HepG2 (cell line): Measurements from ENCODE around the gene RPTOR. TPM values are rescaled to one million over a fixed set of nuclear protein-coding genes. Genes with fewer than 3 reads are reported as not detected.

Source experiments
- ADNP ChIP-seq: sonication (generic); formaldehyde crosslinking; IDR thresholded peaks from 2 replicates; pipeline ENCODE4 v1.4.0; 2020; ENCODE audit warnings: missing genetic modification reagents
- ETV6 ChIP-seq: sonication (generic); formaldehyde crosslinking; conservative IDR thresholded peaks from 2 replicates; pipeline ENCODE4 v1.4.0; 2020; ENCODE audit warnings: missing genetic modification reagents
- MEF2D ChIP-seq: sonication (generic); formaldehyde crosslinking; IDR thresholded peaks from 2 replicates; pipeline ENCODE4 v1.5.1; 2020; ENCODE audit warnings: mild to moderate bottlenecking, missing genetic modification reagents
- MTF1 ChIP-seq: sonication (generic); formaldehyde crosslinking; IDR thresholded peaks from 2 replicates; pipeline ENCODE4 v1.5.0; 2020; ENCODE audit warnings: missing genetic modification reagents
- NR3C1 ChIP-seq: sonication (generic); formaldehyde crosslinking; IDR thresholded peaks from 2 replicates; pipeline ENCODE4 v1.4.0; 2020; ENCODE audit warnings: missing genetic modification reagents
- PHF21A ChIP-seq: sonication (generic); formaldehyde crosslinking; IDR thresholded peaks from 2 replicates; pipeline ENCODE4 v1.5.0; 2020; ENCODE audit warnings: mild to moderate bottlenecking, missing genetic modification reagents
- SNAI1 ChIP-seq: sonication (generic); formaldehyde crosslinking; IDR thresholded peaks from 2 replicates; pipeline ENCODE4 v1.5.0; 2020; ENCODE audit warnings: mild to moderate bottlenecking, missing genetic modification reagents, borderline replicate concordance
- TERF1 ChIP-seq: sonication (generic); formaldehyde crosslinking; IDR thresholded peaks from 2 replicates; pipeline ENCODE4 v1.8.0; 2022; ENCODE audit warnings: mild to moderate bottlenecking, missing genetic modification reagents, moderate library complexity
- ZFP36 ChIP-seq: fragments of 150-350 bp; IDR thresholded peaks from 2 replicates; pipeline ENCODE4 v1.6.1; 2018; ENCODE audit warnings: borderline replicate concordance, low read length, low read depth; ENCODE audit not compliant: partially characterized antibody
- ZFYVE20 ChIP-seq: sonication (generic); formaldehyde crosslinking; IDR thresholded peaks from 2 replicates; pipeline ENCODE4 v1.8.0; 2023; ENCODE audit warnings: low read depth, mild to moderate bottlenecking, moderate library complexity, missing genetic modification reagents, borderline replicate concordance
- ZNF124 ChIP-seq: sonication (generic); formaldehyde crosslinking; IDR thresholded peaks from 2 replicates; pipeline ENCODE4 v1.4.0; 2020; ENCODE audit warnings: missing genetic modification reagents
- ZNF616 ChIP-seq: sonication (generic); formaldehyde crosslinking; IDR thresholded peaks from 2 replicates; pipeline ENCODE4 v1.5.0; 2020; ENCODE audit warnings: low read depth, mild to moderate bottlenecking, missing genetic modification reagents
- ZNF674 ChIP-seq: sonication (generic); formaldehyde crosslinking; IDR thresholded peaks from 2 replicates; pipeline ENCODE4 v1.5.0; 2020; ENCODE audit warnings: low read depth, mild to moderate bottlenecking, missing genetic modification reagents
- polyA plus RNA-seq, 8 experiments: library from polyadenylated mRNA; depleted of rRNA in 3 of 8; stranded (reverse) in 7 of 8; unstranded in 1 of 8; fragments of >200 nt; fragmentation: Illumina TruSeq in 4 of 8; extraction: Trizol in 4 of 8; gene quantifications; 2 replicates each; pipeline versions ENCODE4 v1.2.1 to v1.2.3, GENCODE V29; 2011 to 2016; ENCODE audit warnings: low read depth in 4 of 8, missing spikeins in 1 of 8, mixed read lengths in 1 of 8; ENCODE audit not compliant: insufficient read depth in 1 of 8
- total RNA-seq, 5 experiments: library from RNA; depleted of rRNA; stranded (reverse); fragments of >200 nt; fragmentation: Illumina TruSeq; extraction: Trizol; gene quantifications; 2 replicates each; pipeline ENCODE4 v1.2.3, GENCODE V29; 2016; ENCODE audit warnings: low read depth in 1 of 5
- TF ChIP-seq, protein P1 (sequence below): IDR thresholded peaks from 2 replicates; pipeline ENCODE4 v1.6.1; 2016; ENCODE audit warnings: missing compliant biosample characterization, missing genetic modification reagents, borderline replicate concordance
- TF ChIP-seq, protein P2 (sequence below): sonication (generic); formaldehyde crosslinking; IDR thresholded peaks from 2 replicates; pipeline ENCODE4 v1.4.0; 2020; ENCODE audit warnings: missing genetic modification reagents, borderline replicate concordance
- TF ChIP-seq, protein P3 (sequence below): sonication (generic); formaldehyde crosslinking; IDR thresholded peaks from 2 replicates; pipeline ENCODE4 v1.5.0; 2020; ENCODE audit warnings: mild to moderate bottlenecking, missing genetic modification reagents
- TF ChIP-seq, protein P4 (sequence below): sonication (generic); formaldehyde crosslinking; IDR thresholded peaks from 2 replicates; pipeline ENCODE4; 2020; ENCODE audit warnings: missing genetic modification reagents, mild to moderate bottlenecking, borderline replicate concordance

Gene RPTOR
- total and polyA plus RNA-seq, 2 of the 13 experiments (the other 11 are each of a cell fraction or from before 2014, with no cell fraction given): 6.6 to 25.3 TPM

DNA sequence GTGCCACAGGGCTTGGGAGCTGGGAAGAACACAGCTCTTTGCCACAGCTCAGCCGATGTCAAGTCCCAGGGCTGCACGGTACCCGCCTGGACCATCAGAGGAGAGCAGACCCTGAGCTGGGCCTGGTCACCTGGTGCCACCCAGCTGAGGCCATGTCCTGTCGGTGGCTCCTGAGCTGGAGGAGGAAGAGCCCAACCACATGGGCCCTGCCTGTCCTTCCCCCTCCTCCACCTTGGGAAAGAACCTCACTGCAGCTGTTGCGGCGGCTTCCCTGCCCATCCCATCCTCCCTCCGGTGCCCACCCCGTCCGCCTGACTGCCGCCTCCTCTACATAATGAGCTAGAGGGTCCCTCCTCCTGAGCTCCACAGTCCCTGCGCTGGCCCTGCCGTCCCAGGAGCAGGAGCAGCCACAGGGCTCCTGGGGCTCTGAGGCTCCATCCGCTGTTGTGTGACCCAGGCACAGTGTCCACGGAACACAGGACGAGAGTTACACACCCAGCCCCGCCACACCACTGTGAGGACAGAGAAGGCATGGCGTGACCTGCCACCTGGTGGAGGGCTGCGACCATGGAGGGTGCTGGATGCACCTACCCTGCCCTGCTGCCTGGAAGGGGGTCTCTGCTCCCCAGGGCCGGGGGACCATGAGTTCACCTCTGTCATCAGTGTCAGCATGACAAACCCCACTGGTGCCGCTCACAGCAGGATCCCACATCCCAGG lies 425.6 kb downstream of the RPTOR start (continued):
- TF ChIP-seq, protein P1, sequence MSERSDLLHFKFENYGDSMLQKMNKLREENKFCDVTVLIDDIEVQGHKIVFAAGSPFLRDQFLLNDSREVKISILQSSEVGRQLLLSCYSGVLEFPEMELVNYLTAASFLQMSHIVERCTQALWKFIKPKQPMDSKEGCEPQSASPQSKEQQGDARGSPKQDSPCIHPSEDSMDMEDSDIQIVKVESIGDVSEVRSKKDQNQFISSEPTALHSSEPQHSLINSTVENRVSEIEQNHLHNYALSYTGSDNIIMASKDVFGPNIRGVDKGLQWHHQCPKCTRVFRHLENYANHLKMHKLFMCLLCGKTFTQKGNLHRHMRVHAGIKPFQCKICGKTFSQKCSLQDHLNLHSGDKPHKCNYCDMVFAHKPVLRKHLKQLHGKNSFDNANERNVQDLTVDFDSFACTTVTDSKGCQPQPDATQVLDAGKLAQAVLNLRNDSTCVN (CRISPR knock-in tag): no peak
- TF ChIP-seq ZNF616 (CRISPR knock-in tag) (no peak), ZFYVE20 (CRISPR knock-in tag) (no peak), NR3C1 (CRISPR knock-in tag) (no peak), ADNP (CRISPR knock-in tag) (no peak), SNAI1 (CRISPR knock-in tag) (no peak), MEF2D (no peak), MTF1 (CRISPR knock-in tag) (no peak), TERF1 (CRISPR knock-in tag) (no peak), ZFP36 (no peak), PHF21A (CRISPR knock-in tag) (no peak), ZNF674 (CRISPR knock-in tag) (no peak), ZNF124 (no peak), ETV6 (CRISPR knock-in tag) (no peak)
- TF ChIP-seq, protein P2, sequence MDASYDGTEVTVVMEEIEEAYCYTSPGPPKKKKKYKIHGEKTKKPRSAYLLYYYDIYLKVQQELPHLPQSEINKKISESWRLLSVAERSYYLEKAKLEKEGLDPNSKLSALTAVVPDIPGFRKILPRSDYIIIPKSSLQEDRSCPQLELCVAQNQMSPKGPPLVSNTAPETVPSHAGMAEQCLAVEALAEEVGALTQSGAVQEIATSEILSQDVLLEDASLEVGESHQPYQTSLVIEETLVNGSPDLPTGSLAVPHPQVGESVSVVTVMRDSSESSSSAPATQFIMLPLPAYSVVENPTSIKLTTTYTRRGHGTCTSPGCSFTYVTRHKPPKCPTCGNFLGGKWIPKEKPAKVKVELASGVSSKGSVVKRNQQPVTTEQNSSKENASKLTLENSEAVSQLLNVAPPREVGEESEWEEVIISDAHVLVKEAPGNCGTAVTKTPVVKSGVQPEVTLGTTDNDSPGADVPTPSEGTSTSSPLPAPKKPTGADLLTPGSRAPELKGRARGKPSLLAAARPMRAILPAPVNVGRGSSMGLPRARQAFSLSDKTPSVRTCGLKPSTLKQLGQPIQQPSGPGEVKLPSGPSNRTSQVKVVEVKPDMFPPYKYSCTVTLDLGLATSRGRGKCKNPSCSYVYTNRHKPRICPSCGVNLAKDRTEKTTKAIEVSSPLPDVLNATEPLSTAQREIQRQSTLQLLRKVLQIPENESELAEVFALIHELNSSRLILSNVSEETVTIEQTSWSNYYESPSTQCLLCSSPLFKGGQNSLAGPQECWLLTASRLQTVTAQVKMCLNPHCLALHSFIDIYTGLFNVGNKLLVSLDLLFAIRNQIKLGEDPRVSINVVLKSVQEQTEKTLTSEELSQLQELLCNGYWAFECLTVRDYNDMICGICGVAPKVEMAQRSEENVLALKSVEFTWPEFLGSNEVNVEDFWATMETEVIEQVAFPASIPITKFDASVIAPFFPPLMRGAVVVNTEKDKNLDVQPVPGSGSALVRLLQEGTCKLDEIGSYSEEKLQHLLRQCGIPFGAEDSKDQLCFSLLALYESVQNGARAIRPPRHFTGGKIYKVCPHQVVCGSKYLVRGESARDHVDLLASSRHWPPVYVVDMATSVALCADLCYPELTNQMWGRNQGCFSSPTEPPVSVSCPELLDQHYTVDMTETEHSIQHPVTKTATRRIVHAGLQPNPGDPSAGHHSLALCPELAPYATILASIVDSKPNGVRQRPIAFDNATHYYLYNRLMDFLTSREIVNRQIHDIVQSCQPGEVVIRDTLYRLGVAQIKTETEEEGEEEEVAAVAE (CRISPR knock-in tag): no peak
- TF ChIP-seq, protein P3, sequence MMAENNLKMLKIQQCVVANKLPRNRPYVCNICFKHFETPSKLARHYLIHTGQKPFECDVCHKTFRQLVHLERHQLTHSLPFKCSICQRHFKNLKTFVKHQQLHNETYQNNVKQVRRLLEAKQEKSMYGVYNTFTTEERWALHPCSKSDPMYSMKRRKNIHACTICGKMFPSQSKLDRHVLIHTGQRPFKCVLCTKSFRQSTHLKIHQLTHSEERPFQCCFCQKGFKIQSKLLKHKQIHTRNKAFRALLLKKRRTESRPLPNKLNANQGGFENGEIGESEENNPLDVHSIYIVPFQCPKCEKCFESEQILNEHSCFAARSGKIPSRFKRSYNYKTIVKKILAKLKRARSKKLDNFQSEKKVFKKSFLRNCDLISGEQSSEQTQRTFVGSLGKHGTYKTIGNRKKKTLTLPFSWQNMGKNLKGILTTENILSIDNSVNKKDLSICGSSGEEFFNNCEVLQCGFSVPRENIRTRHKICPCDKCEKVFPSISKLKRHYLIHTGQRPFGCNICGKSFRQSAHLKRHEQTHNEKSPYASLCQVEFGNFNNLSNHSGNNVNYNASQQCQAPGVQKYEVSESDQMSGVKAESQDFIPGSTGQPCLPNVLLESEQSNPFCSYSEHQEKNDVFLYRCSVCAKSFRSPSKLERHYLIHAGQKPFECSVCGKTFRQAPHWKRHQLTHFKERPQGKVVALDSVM (CRISPR knock-in tag): no peak
- TF ChIP-seq, protein P4, sequence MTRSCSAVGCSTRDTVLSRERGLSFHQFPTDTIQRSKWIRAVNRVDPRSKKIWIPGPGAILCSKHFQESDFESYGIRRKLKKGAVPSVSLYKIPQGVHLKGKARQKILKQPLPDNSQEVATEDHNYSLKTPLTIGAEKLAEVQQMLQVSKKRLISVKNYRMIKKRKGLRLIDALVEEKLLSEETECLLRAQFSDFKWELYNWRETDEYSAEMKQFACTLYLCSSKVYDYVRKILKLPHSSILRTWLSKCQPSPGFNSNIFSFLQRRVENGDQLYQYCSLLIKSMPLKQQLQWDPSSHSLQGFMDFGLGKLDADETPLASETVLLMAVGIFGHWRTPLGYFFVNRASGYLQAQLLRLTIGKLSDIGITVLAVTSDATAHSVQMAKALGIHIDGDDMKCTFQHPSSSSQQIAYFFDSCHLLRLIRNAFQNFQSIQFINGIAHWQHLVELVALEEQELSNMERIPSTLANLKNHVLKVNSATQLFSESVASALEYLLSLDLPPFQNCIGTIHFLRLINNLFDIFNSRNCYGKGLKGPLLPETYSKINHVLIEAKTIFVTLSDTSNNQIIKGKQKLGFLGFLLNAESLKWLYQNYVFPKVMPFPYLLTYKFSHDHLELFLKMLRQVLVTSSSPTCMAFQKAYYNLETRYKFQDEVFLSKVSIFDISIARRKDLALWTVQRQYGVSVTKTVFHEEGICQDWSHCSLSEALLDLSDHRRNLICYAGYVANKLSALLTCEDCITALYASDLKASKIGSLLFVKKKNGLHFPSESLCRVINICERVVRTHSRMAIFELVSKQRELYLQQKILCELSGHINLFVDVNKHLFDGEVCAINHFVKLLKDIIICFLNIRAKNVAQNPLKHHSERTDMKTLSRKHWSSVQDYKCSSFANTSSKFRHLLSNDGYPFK (CRISPR knock-in tag): no peak
